IMR-90 (cell line): Measurements from ENCODE around the gene DIP2C. TPM values are rescaled to one million over a fixed set of nuclear protein-coding genes. Genes with fewer than 3 reads are reported as not detected.
A peak's percentile ranks its signal among the peaks of the same experiment; 100 is the strongest.

ENCODE experiments used
- ATAC-seq: fragments of 200-7000 bp; cut with Tn5 transposase; 2 replicates; pipeline ENCODE4 v1.9.1; 2020; ENCODE audit warnings: low read depth, mild to moderate bottlenecking, moderate library complexity
- BruUV-seq: library from RNA; stranded (reverse); fragments of 400-500 nt; replicated peaks from 2 replicates; lab custom pipeline; 2021; lab: Mats Ljungman, UMichigan
- CTCF ChIA-PET: fragments of 300-600 bp; formaldehyde crosslinking; extraction: SDS; loops from one replicate; lab custom pipeline; 2021; ENCODE audit warnings: antibody characterized with exemption; lab: Yijun Ruan, JAX
- POLR2A ChIA-PET: fragments of 300-600 bp; sonication (Branson Sonifier 250); formaldehyde crosslinking; loops from one replicate; lab custom pipeline; 2022; ENCODE audit warnings: antibody characterized with exemption; ENCODE audit not compliant: unreplicated experiment; lab: Charles Lee
- DNase-seq: peaks from one replicate; pipeline ENCODE4 v3.0.0; 2013
- H2AFZ ChIP-seq: replicated peaks from 2 replicates; pipeline ENCODE3; 2013; ENCODE audit warnings: low read length, mild to moderate bottlenecking; ENCODE audit not compliant: poor library complexity
- H2AK5ac ChIP-seq: 2 replicates; pipeline ENCODE4 v1.6.1; 2013; ENCODE audit warnings: low read depth, low read length, inconsistent platforms
- H2AK9ac ChIP-seq: replicated peaks from 2 replicates; pipeline ENCODE3; 2013; ENCODE audit warnings: mild to moderate bottlenecking, low read depth, low read length, moderate library complexity; ENCODE audit not compliant: poor library complexity
- H2BK120ac ChIP-seq: 2 replicates; pipeline ENCODE4 v1.6.1; 2013; ENCODE audit warnings: low read depth, low read length, inconsistent platforms
- H2BK15ac ChIP-seq: 3 replicates; pipeline ENCODE4 v1.6.1; 2013; ENCODE audit warnings: low read depth, low read length, inconsistent platforms
- H2BK20ac ChIP-seq: 2 replicates; pipeline ENCODE4 v1.6.1; 2013; ENCODE audit warnings: low read depth, mild to moderate bottlenecking, inconsistent platforms, low read length, moderate library complexity
- H2BK5ac ChIP-seq: 2 replicates; pipeline ENCODE4 v1.6.1; 2013; ENCODE audit warnings: mild to moderate bottlenecking, low read depth, low read length, inconsistent platforms; ENCODE audit not compliant: poor library complexity, severe bottlenecking
- H3K14ac ChIP-seq: replicated peaks from 2 replicates; pipeline ENCODE4 v1.6.1; 2013; ENCODE audit warnings: low read depth, low read length, inconsistent platforms
- H3K18ac ChIP-seq: 2 replicates; pipeline ENCODE4 v1.6.1; 2013; ENCODE audit warnings: low read depth, low read length, control low read depth
- H3K23ac ChIP-seq: 2 replicates; pipeline ENCODE4 v1.6.1; 2013; ENCODE audit warnings: low read depth, low read length, inconsistent platforms
- H3K27ac ChIP-seq: 2 replicates; pipeline ENCODE4 v1.5.1; 2013; ENCODE audit warnings: mild to moderate bottlenecking, control low read depth, low read length; ENCODE audit not compliant: insufficient read depth
- H3K27me3 ChIP-seq: 2 replicates; pipeline ENCODE4 v1.6.1; 2013; ENCODE audit warnings: low read length; ENCODE audit not compliant: control insufficient read depth, insufficient read depth
- H3K36me3 ChIP-seq: 2 replicates; pipeline ENCODE4 v1.6.1; 2013; ENCODE audit warnings: low read length, mixed read lengths; ENCODE audit not compliant: control insufficient read depth, insufficient read depth
- H3K4ac ChIP-seq: 2 replicates; pipeline ENCODE4 v1.6.1; 2013; ENCODE audit warnings: low read depth, low read length, inconsistent platforms
- H3K4me1 ChIP-seq: 2 replicates; pipeline ENCODE4 v1.6.1; 2013; ENCODE audit warnings: low read length, mixed read lengths; ENCODE audit not compliant: control insufficient read depth, insufficient read depth
- H3K4me2 ChIP-seq: 2 replicates; pipeline ENCODE4 v1.6.1; 2013; ENCODE audit warnings: low read depth, mild to moderate bottlenecking, control low read depth, low read length, moderate library complexity
- H3K4me3 ChIP-seq: 2 replicates; pipeline ENCODE4 v1.5.1; 2013; ENCODE audit warnings: low read depth, mild to moderate bottlenecking, control low read depth, low read length, moderate library complexity; ENCODE audit not compliant: insufficient read depth
- H3K56ac ChIP-seq: 2 replicates; pipeline ENCODE4 v1.6.1; 2013; ENCODE audit warnings: low read length, inconsistent platforms; ENCODE audit not compliant: insufficient read depth; ENCODE audit errors: extremely low read depth
- H3K79me1 ChIP-seq, 2 experiments: 2 replicates each; pipeline ENCODE4 v1.6.1; 2013; ENCODE audit warnings: low read length in 2 of 2, inconsistent platforms in 1 of 2, low read depth in 1 of 2
- H3K9ac ChIP-seq: 2 replicates; pipeline ENCODE4 v1.6.1; 2013; ENCODE audit warnings: low read depth, low read length, control low read depth
- H3K9me1 ChIP-seq: 2 replicates; pipeline ENCODE4 v1.6.1; 2013; ENCODE audit warnings: low read length, inconsistent platforms; ENCODE audit not compliant: insufficient read depth
- H3K9me3 ChIP-seq: 2 replicates; pipeline ENCODE4 v1.6.1; 2013; ENCODE audit warnings: low read length; ENCODE audit not compliant: control insufficient read depth, insufficient read depth
- H4K20me1 ChIP-seq: 2 replicates; pipeline ENCODE4 v1.6.1; 2013; ENCODE audit warnings: low read length, inconsistent platforms; ENCODE audit not compliant: insufficient read depth
- H4K5ac ChIP-seq: 2 replicates; pipeline ENCODE4 v1.6.1; 2013; ENCODE audit warnings: mild to moderate bottlenecking, low read depth, low read length, control low read depth
- H4K8ac ChIP-seq, 2 experiments: 2 replicates each; pipeline ENCODE4 v1.6.1; 2013; ENCODE audit warnings: low read depth in 2 of 2, low read length in 2 of 2, control low read depth in 1 of 2, inconsistent platforms in 1 of 2
- H4K91ac ChIP-seq: 2 replicates; pipeline ENCODE4 v1.6.1; 2013; ENCODE audit warnings: low read depth, low read length, inconsistent platforms; ENCODE audit not compliant: insufficient read depth
- CEBPB ChIP-seq: IDR thresholded peaks from 2 replicates; pipeline ENCODE4 v1.6.1; 2012; ENCODE audit warnings: low read depth, low read length, improper control_type of control experiment
- ELK1 ChIP-seq: fragments of 150-350 bp; IDR thresholded peaks from 2 replicates; pipeline ENCODE4 v1.6.1; 2016; ENCODE audit warnings: low read depth, mild to moderate bottlenecking, low read length, moderate library complexity, borderline replicate concordance
- MXI1 ChIP-seq: IDR thresholded peaks from 2 replicates; pipeline ENCODE4 v1.6.1; 2012; ENCODE audit warnings: low read depth, mild to moderate bottlenecking, low read length, moderate library complexity, borderline replicate concordance
- RFX5 ChIP-seq: IDR thresholded peaks from 2 replicates; pipeline ENCODE4 v1.8.0; 2012; ENCODE audit warnings: low read depth, mild to moderate bottlenecking, low read length, moderate library complexity
- USF2 ChIP-seq: fragments of 150-350 bp; IDR thresholded peaks from 2 replicates; pipeline ENCODE4 v1.6.1; 2017; ENCODE audit warnings: mild to moderate bottlenecking, antibody characterized with exemption, low read length, low read depth
- WGBS, 2 experiments: methylation state at CpG; one replicate each; pipeline versions ENCODE4 v1.1.5 to v1.1.7; 2013; ENCODE audit warnings: missing lambda C conversion rate in 2 of 2; ENCODE audit not compliant: insufficient read length in 1 of 2; ENCODE audit errors: extremely low coverage in 2 of 2; 5-methylcytosine and 5-hydroxymethylcytosine counted together
- dilution Hi-C: fragments of 300-500 bp; cut with HindIII; formaldehyde crosslinking; loops from one replicate; pipeline ENCODE4 v1.14.3; 2018; ENCODE audit warnings: low sequenced_read_pairs; ENCODE audit not compliant: unreplicated experiment
- in situ Hi-C: fragments of 300-500 bp; cut with MboI; formaldehyde crosslinking; loops from 3 replicates; pipeline ENCODE4 v1.14.3; 2019; ENCODE audit warnings: low sequenced_read_pairs, inconsistent platforms, mixed read lengths
- intact Hi-C: fragments of 100-400 bp; cut with micrococcal nuclease; formaldehyde crosslinking; loops from 2 replicates; pipeline ENCODE4 v1.10.0; 2022
- polyA plus RNA-seq, 3 experiments: library from polyadenylated mRNA; depleted of rRNA; stranded (reverse); fragments of >200 nt; gene quantifications; 2 replicates each; pipeline ENCODE4 v1.2.3, GENCODE V29; 2012; ENCODE audit warnings: low replicate concordance in 1 of 3
- total RNA-seq: library from RNA; depleted of rRNA; stranded (reverse); fragments of >200 nt; gene quantifications from 2 replicates; pipeline ENCODE4 v1.2.3, GENCODE V29; 2012
- TF ChIP-seq, protein P1 (sequence below): conservative IDR thresholded peaks from 2 replicates; pipeline ENCODE4 v1.5.1; 2012; ENCODE audit warnings: mild to moderate bottlenecking, low read depth, low read length, improper control_type of control experiment

The DIP2C gene
- total and polyA plus RNA-seq, 2 of the 4 experiments (the other 2 are of a cell fraction) = 8.6 to 17.3 TPM

GRCh38 chr10:230758-231157 lies 458.7 kb downstream of the DIP2C start:
- Histone ChIP-seq H3K14ac (no peak overlapping the region), H2AK5ac (no peak overlapping the region), H3K27ac (no peak overlapping the region), H4K5ac (no peak overlapping the region), H3K23ac (no peak overlapping the region), H4K91ac (no peak overlapping the region), H4K20me1 (peaks cover 7% of the 10 kb centered on the region; the same call in 1 of the 2 replicates), H2BK5ac (no peak overlapping the region), H3K36me3 (peaks cover 1% of the 10 kb centered on the region; the same call in 1 of the 2 replicates), H2BK20ac (no peak overlapping the region), H4K8ac (no peak overlapping the region), H2BK120ac (no peak overlapping the region), H3K18ac (no peak overlapping the region), H2AK9ac (no peak overlapping the region), H3K4ac (no peak overlapping the region), H3K9ac (no peak overlapping the region), H3K9me3 (no peaks in the 10 kb centered on the region), H3K4me1 (no peaks in the 10 kb centered on the region; the same call in 1 of the 2 replicates), H3K27me3 (no peaks in the 10 kb centered on the region), H3K56ac (no peak overlapping the region), H2BK15ac (no peak overlapping the region), H3K4me3 (no peak overlapping the region), H2AFZ (no peak overlapping the region), H3K9me1 (peaks cover 8% of the 10 kb centered on the region), H3K79me1 (peaks cover 32 to 46% of the 10 kb centered on the region in 2 experiments), H3K4me2 (no peak overlapping the region)
- in situ Hi-C loops = no loop called here
- ChIA-PET CTCF (interaction anchor here (0.7 to 0.9 kb wide), 2 partner anchors 10 to 16 kb away, joined by 4 to 5 read pairs; no protein-coding TSS in a partner anchor), POLR2A (no interaction called here)
- no TSS peak for BruUV-seq
- dilution Hi-C loops = no loop called here
- WGBS, 2 experiments = 60% methylated on average over 3 of the region's 9 CpGs; no CpG with 5 or more reads in 1 of the 2 experiments
- ATAC-seq (no peak), DNase-seq (no peak)
- intact Hi-C loops = no loop called here
- TF ChIP-seq USF2 (no peak), CEBPB (no peak), RFX5 (no peak), MXI1 (no peak), ELK1 (no peak)
- TF ChIP-seq, protein P1, sequence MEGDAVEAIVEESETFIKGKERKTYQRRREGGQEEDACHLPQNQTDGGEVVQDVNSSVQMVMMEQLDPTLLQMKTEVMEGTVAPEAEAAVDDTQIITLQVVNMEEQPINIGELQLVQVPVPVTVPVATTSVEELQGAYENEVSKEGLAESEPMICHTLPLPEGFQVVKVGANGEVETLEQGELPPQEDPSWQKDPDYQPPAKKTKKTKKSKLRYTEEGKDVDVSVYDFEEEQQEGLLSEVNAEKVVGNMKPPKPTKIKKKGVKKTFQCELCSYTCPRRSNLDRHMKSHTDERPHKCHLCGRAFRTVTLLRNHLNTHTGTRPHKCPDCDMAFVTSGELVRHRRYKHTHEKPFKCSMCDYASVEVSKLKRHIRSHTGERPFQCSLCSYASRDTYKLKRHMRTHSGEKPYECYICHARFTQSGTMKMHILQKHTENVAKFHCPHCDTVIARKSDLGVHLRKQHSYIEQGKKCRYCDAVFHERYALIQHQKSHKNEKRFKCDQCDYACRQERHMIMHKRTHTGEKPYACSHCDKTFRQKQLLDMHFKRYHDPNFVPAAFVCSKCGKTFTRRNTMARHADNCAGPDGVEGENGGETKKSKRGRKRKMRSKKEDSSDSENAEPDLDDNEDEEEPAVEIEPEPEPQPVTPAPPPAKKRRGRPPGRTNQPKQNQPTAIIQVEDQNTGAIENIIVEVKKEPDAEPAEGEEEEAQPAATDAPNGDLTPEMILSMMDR = peak; percentile 36
